IMR-90 (cell line): ENCODE data around the gene ZSCAN5B.

ENCODE experiments used
- POLR2A ChIP-seq: IDR thresholded peaks from 2 replicates; pipeline ENCODE4 v1.6.1; 2012; ENCODE audit warnings: mild to moderate bottlenecking, low read depth, low read length
- TF ChIP-seq, protein P1 (sequence below): conservative IDR thresholded peaks from 2 replicates; pipeline ENCODE4 v1.5.1; 2012; ENCODE audit warnings: mild to moderate bottlenecking, low read depth, low read length, improper control_type of control experiment

GRCh38 chr19:56177564-56178243 lies 19.9 kb downstream of the ZSCAN5B start:
- TF ChIP-seq, protein P1, sequence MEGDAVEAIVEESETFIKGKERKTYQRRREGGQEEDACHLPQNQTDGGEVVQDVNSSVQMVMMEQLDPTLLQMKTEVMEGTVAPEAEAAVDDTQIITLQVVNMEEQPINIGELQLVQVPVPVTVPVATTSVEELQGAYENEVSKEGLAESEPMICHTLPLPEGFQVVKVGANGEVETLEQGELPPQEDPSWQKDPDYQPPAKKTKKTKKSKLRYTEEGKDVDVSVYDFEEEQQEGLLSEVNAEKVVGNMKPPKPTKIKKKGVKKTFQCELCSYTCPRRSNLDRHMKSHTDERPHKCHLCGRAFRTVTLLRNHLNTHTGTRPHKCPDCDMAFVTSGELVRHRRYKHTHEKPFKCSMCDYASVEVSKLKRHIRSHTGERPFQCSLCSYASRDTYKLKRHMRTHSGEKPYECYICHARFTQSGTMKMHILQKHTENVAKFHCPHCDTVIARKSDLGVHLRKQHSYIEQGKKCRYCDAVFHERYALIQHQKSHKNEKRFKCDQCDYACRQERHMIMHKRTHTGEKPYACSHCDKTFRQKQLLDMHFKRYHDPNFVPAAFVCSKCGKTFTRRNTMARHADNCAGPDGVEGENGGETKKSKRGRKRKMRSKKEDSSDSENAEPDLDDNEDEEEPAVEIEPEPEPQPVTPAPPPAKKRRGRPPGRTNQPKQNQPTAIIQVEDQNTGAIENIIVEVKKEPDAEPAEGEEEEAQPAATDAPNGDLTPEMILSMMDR = no peak
- TF ChIP-seq POLR2A = no peak
